ES-I3 (cell line): ENCODE data around the gene IL13RA1.
"Not testable (repeated sequence)": the region's sequence is repeated elsewhere in the genome, so short reads cannot be mapped to it uniquely, and the experiment has no call there.

Experiments
- H3K36me3 ChIP-seq: 2 replicates; pipeline ENCODE4 v1.6.1; 2013; ENCODE audit warnings: mild to moderate bottlenecking, low read length, control low read depth, moderate library complexity; ENCODE audit not compliant: insufficient read depth
- H3K4me1 ChIP-seq: 2 replicates; pipeline ENCODE4 v1.6.1; 2013; ENCODE audit warnings: mild to moderate bottlenecking, control low read depth, low read length; ENCODE audit not compliant: insufficient read depth
- H3K9ac ChIP-seq: 2 replicates; pipeline ENCODE4 v1.6.1; 2013; ENCODE audit warnings: low read depth, mild to moderate bottlenecking, low read length, moderate library complexity
- H3K9me3 ChIP-seq: 2 replicates; pipeline ENCODE4 v1.6.1; 2013; ENCODE audit warnings: mild to moderate bottlenecking, low read length, moderate library complexity; ENCODE audit not compliant: control insufficient read depth, insufficient read depth

IL13RA1 gene

DNA sequence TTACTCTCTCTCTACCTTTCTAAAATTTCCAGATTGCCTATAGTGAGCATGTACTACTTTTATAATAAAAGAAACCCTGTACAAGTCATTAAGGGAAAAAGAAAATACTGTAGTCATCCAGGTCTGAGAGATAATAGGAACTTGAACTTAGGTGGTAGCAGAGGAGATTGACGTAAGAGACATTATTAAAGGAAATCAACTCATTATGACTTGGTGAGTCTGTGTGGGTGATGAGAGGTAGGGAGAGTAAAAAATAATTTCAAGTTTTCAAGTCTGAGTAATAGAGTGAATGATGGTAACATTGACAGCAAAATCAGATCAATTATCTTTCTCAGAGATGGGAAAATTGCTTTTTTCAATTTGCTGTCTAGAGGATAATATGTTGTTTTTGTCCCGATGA, 52.2 kb downstream of the IL13RA1 start:
- Histone ChIP-seq H3K4me1 (no peaks in the 10 kb centered on the region), H3K36me3 (no peaks in the 10 kb centered on the region), H3K9me3 (no peaks in the 10 kb centered on the region), H3K9ac (no peak overlapping the region)

DNA sequence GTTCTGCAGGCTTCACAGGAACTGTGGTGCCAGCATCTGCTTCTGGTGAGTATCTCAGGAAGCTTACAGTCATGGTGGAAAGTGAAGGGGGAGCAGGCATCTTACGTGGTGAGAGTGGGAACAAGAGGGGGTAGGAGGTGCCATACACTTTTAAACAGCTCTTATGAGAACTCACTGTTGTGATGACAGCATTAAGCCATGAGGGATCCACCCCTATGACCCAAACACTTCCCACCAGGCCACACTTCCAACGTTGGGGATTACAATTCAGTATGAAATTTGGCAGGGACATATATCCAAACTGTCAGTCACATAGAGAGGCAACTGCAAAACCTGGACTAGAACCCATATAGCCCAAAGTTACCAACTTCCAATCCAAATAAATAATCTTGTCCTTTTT, 53.1 kb downstream of the IL13RA1 start:
- Histone ChIP-seq H3K36me3 (no peaks in the 10 kb centered on the region), H3K9me3 (no peaks in the 10 kb centered on the region), H3K4me1 (no peaks in the 10 kb centered on the region), H3K9ac (no peak overlapping the region)

DNA sequence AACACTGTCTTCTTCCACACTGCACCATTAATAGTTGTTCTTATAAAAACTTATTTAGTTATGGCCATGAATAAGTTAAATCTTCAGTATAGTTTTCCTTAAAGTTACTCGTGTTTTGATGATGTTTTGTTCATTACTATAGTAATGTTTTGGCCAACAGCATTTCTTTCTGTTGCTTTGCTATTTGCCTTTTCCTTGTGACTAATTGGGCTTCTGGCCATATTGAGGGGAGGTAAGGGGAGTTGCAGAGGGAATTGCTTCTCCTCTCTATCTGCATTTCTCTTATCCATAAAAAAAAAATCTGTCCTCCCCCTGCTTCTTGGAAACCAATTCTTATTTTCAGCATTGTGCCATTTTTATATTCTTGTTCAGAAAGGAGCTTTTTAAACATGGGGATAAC, 53.5 kb downstream of the IL13RA1 start:
- Histone ChIP-seq H3K36me3 (no peaks in the 10 kb centered on the region), H3K9ac (no peak overlapping the region), H3K9me3 (no peaks in the 10 kb centered on the region)

DNA sequence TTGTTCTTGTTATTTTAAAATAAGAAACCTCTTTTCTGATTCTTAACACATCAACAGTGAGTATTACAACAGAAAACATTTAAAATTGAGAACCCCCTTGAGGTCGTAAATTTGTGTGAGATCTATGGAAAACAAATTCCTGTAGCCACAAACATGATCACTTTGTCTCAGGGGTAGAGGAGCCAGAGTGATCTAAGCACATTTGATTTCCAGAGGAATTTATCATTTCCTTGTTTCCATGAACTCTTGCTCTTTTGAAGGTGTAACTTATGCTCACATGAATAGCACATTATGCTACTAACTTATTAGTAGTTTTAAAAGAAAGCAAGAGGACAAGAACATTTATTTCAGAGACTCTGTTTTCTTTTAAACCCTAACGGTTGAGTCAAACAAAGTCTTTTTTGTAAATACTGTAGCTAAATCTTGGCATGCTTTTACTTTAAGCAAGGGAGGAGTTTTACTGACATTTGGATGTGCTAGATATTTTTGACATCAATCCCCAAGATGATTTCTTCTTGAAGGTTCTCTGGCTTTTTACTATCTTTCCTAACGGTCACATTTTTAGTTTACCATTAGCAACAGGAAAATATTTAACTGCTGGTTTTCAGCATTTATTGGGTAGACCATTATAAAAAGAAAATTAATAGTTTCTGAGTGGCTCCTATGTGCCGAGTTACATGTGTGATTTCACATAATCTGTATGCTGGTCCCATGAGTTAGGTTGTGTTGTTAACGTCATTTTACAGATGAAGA, 68.3 kb downstream of the IL13RA1 start:
- no peaks in the 10 kb centered on the region for H3K36me3 ChIP-seq
- peaks cover 17% of the 10 kb centered on the region for H3K4me1 ChIP-seq
- no peaks in the 10 kb centered on the region for H3K9me3 ChIP-seq
- no peak overlapping the region for H3K9ac ChIP-seq

More for the DNA sequence above, 53.5 kb downstream of the IL13RA1 start:
- H3K4me1 ChIP-seq: no peaks in the 10 kb centered on the region

DNA sequence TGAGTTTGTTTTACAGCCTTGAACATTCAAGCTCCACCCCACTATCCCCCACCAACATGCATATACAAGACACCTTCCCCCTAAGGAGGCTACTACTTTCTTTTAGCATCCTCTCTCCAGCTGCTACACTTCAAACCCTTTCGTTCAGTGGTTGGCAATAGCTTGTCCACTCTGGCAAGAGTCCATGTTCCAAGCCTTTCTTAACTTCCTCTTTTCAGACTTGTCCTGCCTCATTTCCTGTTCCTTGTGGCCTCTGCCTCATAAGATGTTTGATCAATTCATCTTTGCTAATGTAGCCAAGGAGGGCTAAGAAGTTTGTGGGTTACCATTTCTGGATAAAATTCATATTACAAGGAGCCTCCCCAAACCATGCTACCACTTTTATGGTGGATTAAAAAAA, 75.5 kb downstream of the IL13RA1 start:
- H3K9ac ChIP-seq: no peak overlapping the region

DNA sequence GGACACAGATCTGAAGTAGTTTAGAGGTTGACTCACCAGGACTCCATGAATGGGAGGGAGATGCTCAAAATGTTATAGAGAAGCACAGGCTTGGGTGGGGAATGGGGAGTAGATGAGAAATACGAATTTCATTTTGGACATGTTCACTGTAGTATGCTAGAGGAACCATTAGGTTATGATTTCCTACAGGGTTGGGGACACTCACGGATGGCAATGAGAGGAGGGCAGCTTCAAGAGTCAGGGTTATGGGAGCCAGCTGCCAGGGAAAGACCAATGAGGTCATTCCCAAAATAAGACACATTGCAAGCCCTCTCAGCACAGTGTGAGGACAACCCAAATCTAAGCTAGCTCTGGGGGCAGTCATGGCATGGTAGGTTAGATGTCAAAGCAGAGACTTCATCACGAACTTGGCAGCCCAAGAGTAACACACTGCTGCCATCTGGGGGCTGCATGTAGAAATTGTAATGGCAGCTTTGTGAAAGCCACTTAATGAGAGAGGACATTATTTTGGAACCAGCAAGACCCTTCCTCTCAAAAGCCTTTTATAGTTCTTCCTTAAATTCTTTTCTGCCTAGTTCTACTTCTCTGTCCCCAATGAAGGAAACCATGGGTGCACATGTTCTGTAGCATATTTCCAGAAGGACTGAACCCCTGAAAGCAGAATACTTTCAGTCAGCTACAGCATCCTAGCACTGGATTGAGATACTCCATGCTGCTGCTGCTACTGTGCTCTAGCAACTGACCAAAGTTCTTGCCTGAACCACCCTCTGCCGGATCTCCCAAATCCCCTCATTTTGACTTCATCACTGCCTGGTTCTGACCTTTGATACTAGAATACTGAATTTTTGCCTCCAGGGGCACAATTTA, 80.0 kb downstream of the IL13RA1 start:
- Histone ChIP-seq H3K9me3 (no peaks in the 10 kb centered on the region; the same call in 1 of the 2 replicates), H3K9ac (no peak overlapping the region), H3K4me1 (no peaks in the 10 kb centered on the region), H3K36me3 (no peaks in the 10 kb centered on the region)

More for the DNA sequence above, 75.5 kb downstream of the IL13RA1 start:
- no peaks in the 10 kb centered on the region; the same call in 1 of the 2 replicates for H3K9me3 ChIP-seq
- no peaks in the 10 kb centered on the region for H3K36me3 ChIP-seq
- no peaks in the 10 kb centered on the region for H3K4me1 ChIP-seq

DNA sequence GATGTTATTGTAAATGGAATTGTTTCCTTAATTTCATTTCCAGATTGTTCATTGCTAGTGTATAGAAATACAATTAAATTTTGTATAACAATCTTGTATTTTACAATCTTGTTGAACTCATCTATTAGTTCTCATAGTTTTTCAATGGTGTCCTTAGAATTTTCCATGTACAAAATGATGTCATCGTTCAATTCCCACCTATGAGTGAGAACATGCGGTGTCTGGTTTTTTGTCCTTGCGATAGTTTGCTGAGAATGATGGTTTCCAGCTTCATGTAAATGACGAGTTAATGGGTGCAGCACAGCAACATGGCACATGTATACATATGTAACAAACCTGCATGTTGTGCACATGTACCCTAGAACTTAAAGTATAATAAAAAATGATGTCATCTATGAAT, 89.9 kb downstream of the IL13RA1 start:
- H3K36me3 ChIP-seq, H3K9ac ChIP-seq: not testable (repeated sequence)

DNA sequence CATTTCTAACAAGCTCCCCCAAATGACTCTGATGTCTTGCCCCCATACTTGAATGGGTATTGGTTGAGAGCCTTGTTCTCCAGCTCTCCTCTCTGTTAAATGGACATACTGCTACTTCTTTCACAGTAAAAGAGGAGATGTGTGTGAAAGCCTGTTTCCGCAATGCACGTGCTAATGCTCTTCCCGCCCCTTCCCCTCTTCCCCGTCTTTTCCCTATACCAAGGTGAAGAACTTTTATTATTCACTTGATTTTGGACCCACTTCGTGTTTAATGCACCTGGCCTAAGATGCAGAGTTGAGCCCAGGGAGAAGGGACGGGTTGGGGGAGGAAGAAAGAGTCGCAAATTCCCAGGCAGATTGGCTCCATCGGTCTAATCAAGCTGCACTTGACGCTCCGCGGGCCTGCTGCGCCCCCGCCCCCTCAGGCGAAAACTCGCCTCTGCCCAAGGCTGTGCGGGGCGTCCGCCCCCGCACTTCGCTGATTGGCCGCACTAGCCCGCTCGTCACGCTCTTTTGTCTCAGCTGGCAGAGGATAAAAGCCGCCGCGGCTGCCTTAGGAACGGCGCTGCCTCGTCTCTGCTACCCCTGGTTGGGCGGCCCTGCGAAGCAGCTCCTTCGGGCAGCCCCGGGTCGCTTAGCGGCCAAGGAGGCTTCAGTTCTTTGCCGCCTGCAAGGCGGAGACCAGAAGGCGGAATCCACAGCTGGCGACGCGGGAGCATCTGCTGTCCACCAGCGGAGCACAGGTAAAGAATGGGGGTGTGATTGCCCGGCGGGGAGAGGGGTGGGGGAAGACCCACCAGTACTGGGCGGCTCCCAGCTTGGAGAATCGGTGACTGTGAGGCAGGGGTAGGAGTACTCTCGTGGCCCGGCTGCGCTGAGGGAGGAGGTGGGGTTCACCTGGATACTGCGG, 96.1 kb downstream of the IL13RA1 start, which contains the start of gene ZCCHC12:
TSS of gene ZCCHC12 (plus strand) at position 562 of the 910 bp plus-strand sequence. CDS start 1,421 bp downstream, outside the sequence.
- Histone ChIP-seq H3K4me1 (peaks cover 10% of the 10 kb centered on the region), H3K9me3 (no peaks in the 10 kb centered on the region), H3K9ac (peak within 1 kb of the TSS; percentile 31; the same call in 1 of the 2 replicates), H3K36me3 (no peaks in the 10 kb centered on the region)

More for the DNA sequence above, 89.9 kb downstream of the IL13RA1 start:
- not testable (repeated sequence) for H3K4me1 ChIP-seq, H3K9me3 ChIP-seq

DNA sequence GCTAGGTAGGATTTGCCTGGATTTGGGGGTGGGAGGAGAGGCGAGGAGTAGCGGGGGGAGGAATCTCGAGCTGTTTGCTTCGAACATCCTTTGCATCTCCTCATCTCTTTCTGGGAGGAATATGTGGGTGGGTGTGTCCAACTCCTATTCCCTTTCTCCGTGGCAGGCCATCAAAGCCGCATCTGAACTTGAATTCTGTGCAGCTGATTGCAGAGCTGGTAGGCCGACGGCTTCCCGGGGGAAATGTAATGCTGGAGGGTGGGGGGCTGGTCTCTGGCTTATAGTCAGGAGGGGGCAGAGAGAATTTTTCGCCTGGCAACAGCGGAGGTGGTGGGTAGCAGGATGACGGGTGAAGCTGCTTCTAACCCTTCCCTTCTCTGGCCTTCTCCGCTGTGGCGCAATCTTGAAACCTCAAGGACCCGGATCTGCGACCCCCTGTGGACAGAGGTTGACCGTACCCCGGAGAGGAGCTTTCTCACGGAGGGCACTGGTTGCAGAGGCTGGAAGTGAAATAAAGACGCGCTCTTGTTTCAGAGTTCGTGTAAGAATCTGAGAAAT, 96.8 kb downstream of the IL13RA1 start:
- peak overlapping the region; percentile 31; the same call in 1 of the 2 replicates for H3K9ac ChIP-seq
- no peaks in the 10 kb centered on the region; the same call in 1 of the 2 replicates for H3K9me3 ChIP-seq
- peaks cover 10% of the 10 kb centered on the region for H3K4me1 ChIP-seq
- no peaks in the 10 kb centered on the region for H3K36me3 ChIP-seq

DNA sequence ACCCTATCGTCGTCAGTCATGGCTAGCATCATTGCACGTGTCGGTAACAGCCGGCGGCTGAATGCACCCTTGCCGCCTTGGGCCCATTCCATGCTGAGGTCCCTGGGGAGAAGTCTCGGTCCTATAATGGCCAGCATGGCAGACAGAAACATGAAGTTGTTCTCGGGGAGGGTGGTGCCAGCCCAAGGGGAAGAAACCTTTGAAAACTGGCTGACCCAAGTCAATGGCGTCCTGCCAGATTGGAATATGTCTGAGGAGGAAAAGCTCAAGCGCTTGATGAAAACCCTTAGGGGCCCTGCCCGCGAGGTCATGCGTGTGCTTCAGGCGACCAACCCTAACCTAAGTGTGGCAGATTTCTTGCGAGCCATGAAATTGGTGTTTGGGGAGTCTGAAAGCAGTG, 97.8 kb downstream of the IL13RA1 start:
- Histone ChIP-seq H3K4me1 (peaks cover 10% of the 10 kb centered on the region), H3K36me3 (no peaks in the 10 kb centered on the region), H3K9me3 (no peaks in the 10 kb centered on the region; the same call in 1 of the 2 replicates), H3K9ac (no peak overlapping the region)

DNA sequence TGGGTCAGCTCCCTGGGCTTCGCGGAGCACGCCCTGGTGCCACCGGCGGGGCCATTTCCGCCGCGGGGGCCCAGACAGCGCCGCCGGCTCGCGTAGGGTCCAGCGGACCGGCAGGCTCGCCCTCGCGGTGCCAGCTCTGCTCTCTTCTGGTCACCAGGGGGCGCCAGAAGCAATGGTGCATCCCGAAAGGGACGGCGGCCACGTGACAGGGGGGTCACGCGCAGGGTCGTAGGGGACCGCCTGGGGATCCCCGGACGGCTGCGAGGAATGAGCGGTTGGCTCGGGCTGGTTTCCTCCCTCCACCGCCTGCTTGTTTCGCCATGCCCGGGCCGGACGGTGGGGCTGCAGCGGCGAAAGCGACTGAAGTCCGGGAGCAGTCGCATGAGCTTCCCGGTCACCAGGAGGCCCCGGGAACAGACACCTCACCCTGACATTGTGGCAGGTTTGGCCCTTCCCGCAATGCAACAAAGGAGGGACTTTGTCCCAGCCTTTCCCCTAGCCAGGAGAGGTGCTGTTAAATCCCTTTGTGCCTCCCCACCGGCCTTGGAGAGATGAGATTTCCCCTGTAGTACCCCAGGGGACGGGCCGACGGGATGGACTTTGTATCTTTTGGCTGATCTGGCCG, 112.0 kb downstream of the IL13RA1 start:
- Histone ChIP-seq H3K36me3 (no peaks in the 10 kb centered on the region), H3K9me3 (no peaks in the 10 kb centered on the region), H3K9ac (peak overlapping the region; percentile 52), H3K4me1 (no peaks in the 10 kb centered on the region)
